Transverse colon (tissue), 4 donors: ENCODE data around the gene ZDHHC5.

Experiments used
- CTCF ChIP-seq, 5 experiments: fragments of 200-600 bp in 3 of 5; fragments of 450-650 bp in 2 of 5; sonication (generic) in 3 of 5; IDR thresholded peaks; 1 replicate in 2 of 5; 2 replicates in 3 of 5; pipeline ENCODE4 v1.5.1; 2016 to 2017; ENCODE audit warnings: antibody characterized with exemption in 5 of 5, inconsistent platforms in 3 of 5, mild to moderate bottlenecking in 2 of 5, moderate library complexity in 1 of 5
- EP300 ChIP-seq: sonication (generic); formaldehyde crosslinking; IDR thresholded peaks from one replicate; pipeline ENCODE4 v1.6.1; 2017; ENCODE audit warnings: antibody characterized with exemption, low read depth
- POLR2A ChIP-seq: fragments of 450-650 bp; IDR thresholded peaks from one replicate; pipeline ENCODE4 v1.6.1; 2016; ENCODE audit warnings: antibody characterized with exemption, mild to moderate bottlenecking, moderate library complexity
- POLR2AphosphoS5 ChIP-seq, 3 donors: sonication (generic); formaldehyde crosslinking; IDR thresholded peaks; one replicate each; pipeline ENCODE4 v1.6.1; 2016; ENCODE audit warnings: antibody characterized with exemption in 3 of 3

DNA sequence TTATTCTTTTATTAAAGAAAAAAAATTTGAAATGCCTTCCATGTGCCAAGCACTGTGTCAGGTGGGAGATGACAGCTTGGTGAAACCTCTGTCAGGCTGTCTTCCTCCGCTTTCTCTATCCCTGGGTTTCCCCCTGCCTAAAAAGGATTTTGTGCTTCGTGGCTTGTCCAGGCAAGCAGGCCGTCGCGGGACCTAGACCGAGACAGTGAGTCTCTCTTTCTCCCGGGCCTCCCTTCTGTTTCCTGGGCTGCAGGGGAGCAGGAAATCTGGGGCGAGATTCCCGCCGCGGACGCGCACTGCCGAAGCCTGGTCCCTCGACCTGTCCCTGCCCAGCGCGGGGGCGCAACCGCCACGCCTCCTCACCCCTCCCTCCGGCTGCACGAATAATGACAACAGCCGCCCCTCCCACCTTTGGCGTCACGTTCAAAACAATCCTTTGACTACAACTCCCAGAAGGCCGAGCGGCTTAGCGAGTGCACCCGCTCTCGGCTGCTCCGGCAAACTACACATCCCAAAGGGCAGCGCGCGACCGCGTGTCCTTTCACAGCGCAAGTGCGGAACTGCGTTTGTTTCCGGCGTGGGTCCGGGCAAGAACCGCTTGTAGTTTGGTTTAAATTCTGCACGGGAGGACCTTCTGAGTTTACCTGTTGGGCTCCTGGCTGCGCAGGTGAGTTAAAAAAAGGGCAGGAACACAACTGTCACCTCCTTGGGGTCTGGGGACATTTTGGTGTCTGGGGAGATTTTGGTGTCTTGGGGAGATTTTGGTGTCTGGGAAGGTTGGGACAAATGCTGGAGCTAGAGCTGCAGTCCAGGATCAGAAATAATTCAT is 10.5 kb upstream of the ZDHHC5 start, which contains the start of gene CLP1:
- TF ChIP-seq CTCF (IDR thresholded peaks at IDR 0.05) (no peak), POLR2A (peak; percentile 76), EP300 (no peak), POLR2AphosphoS5 (IDR thresholded peaks at IDR 0.05) (peak; percentile 75 to 84 (median 82))
